ENCODE measurements around the gene NOS2. TPM values are rescaled to one million over a fixed set of nuclear protein-coding genes. Genes with fewer than 3 reads are reported as not detected.

NOS2 gene
- total RNA-seq, result 0.13 TPM in 1 of 2 replicates, not detected in the other

GRCh38 chr17:27800522-27800921 is at the start of gene NOS2:
Gene NOS2, minus strand, starts transcription at chr17:27800529. Its CDS starts 1,720 bp downstream, at chr17:27798809.

Other genes with a start within 250 kb of the NOS2 start
- gene LGALS9, start 169.3 kb downstream of the NOS2 start, total RNA-seq, result 1.4 and 5.1 TPM in 2 replicates
- 9.6 and 11.2 TPM in 2 replicates for gene LYRM9, start 92.8 kb upstream of the NOS2 start, total RNA-seq
- 8.6 and 9.3 TPM in 2 replicates for gene NLK, start 242.1 kb upstream of the NOS2 start, total RNA-seq

Measured in epithelial cell of alveolus of lung (primary cell).